Prostate gland (tissue), 2 donors: ENCODE results near the gene NDUFA1. TPM values are rescaled to one million over a fixed set of nuclear protein-coding genes. Genes with fewer than 3 reads are reported as not detected.
"Not testable (repeated sequence)": the region's sequence is repeated elsewhere in the genome, so short reads cannot be mapped to it uniquely, and the experiment has no call there.

Experiments
- DNase-seq: peaks from one replicate; pipeline ENCODE4 v3.0.0-alpha.2; 2019; ENCODE audit warnings: low spot score
- H3K27ac ChIP-seq, 2 donors: fragments of 200-600 bp; sonication (generic); 2 replicates each; pipeline ENCODE4 v1.5.1; 2017 to 2019
- H3K27me3 ChIP-seq: fragments of 200-600 bp; sonication (generic); replicated peaks from 2 replicates; pipeline ENCODE4 v1.5.1; 2019; ENCODE audit not compliant: insufficient read depth
- H3K36me3 ChIP-seq, 2 donors: fragments of 200-600 bp; sonication (generic); 1 replicate in 1 of 2; 2 replicates in 1 of 2; pipeline versions ENCODE4 v1.5.1 to v1.8.1; 2017 to 2019
- H3K4me1 ChIP-seq: fragments of 200-600 bp; sonication (generic); replicated peaks from 2 replicates; pipeline ENCODE4 v1.5.1; 2019
- H3K4me3 ChIP-seq, 2 donors: fragments of 200-600 bp; sonication (generic); 2 replicates each; pipeline ENCODE4 v1.5.1; 2017 to 2019
- H3K9me3 ChIP-seq: fragments of 200-600 bp; sonication (generic); 2 replicates; pipeline ENCODE4 v1.5.1; 2017
- CTCF ChIP-seq, 4 experiments: fragments of 200-600 bp in 2 of 4; fragments of 450-650 bp in 2 of 4; sonication (generic) in 2 of 4; IDR thresholded peaks; 1 replicate in 3 of 4; 2 replicates in 1 of 4; pipeline ENCODE4 v1.5.1; 2016 to 2019; ENCODE audit warnings: antibody characterized with exemption in 4 of 4, mild to moderate bottlenecking in 2 of 4, moderate library complexity in 2 of 4
- POLR2A ChIP-seq: fragments of 450-650 bp; IDR thresholded peaks from one replicate; pipeline ENCODE4 v1.6.1; 2016; ENCODE audit warnings: antibody characterized with exemption, mild to moderate bottlenecking
- POLR2AphosphoS5 ChIP-seq: sonication (generic); formaldehyde crosslinking; IDR thresholded peaks from one replicate; pipeline ENCODE4 v1.6.1; 2017; ENCODE audit warnings: antibody characterized with exemption
- WGBS: methylation state at CpG from one replicate; pipeline ENCODE4 v1.1.5; 2018; 5-methylcytosine and 5-hydroxymethylcytosine counted together
- intact Hi-C: fragments of 100-400 bp; cut with DNase I; formaldehyde crosslinking; loops from one replicate; pipeline ENCODE4 v1.14.2; 2022
- total RNA-seq, 2 donors: library from RNA; depleted of rRNA; stranded (reverse); fragments of >200 nt; gene quantifications; one replicate each; pipeline ENCODE4 v1.1.0, GENCODE V29; 2016

The NDUFA1 gene
- total RNA-seq, 2 donors from 2014 or later, result 54.6 to 96.5 TPM

GRCh38 chrX:119878740-119879139 is 7.1 kb downstream of the NDUFA1 start:
- 60% methylated on average over 2 of the region's 2 CpGs for WGBS
- Histone ChIP-seq H3K36me3 (no peaks in the 10 kb centered on the region), H3K27ac (no peak overlapping the region), H3K27me3 (no peaks in the 10 kb centered on the region), H3K4me1 (no peaks in the 10 kb centered on the region), H3K9me3 (no peaks in the 10 kb centered on the region), H3K4me3 (no peak overlapping the region)
- DNase-seq, result no peak
- TF ChIP-seq CTCF (IDR thresholded peaks at IDR 0.05) (no peak), POLR2A (no peak), POLR2AphosphoS5 (no peak)
- intact Hi-C loops, result loop anchor here (10.0 kb wide), 1 partner anchor 274 kb away; the partner anchor contains the start of gene NKRF

- DNase-seq, result no peak
- no peaks in the 10 kb centered on the region for H3K9me3 ChIP-seq
- H3K4me3 ChIP-seq, result no peak overlapping the region
- 85% methylated on average over 4 of the region's 5 CpGs for WGBS
- TF ChIP-seq CTCF (IDR thresholded peaks at IDR 0.05) (no peak), POLR2A (no peak), POLR2AphosphoS5 (no peak)
- no peaks in the 10 kb centered on the region for H3K4me1 ChIP-seq
- intact Hi-C loops, result no loop called here
- no peak overlapping the region for H3K27ac ChIP-seq
- H3K27me3 ChIP-seq, result no peaks in the 10 kb centered on the region
- no peaks in the 10 kb centered on the region for H3K36me3 ChIP-seq
Observed at GRCh38 chrX:119880076-119880475, 8.4 kb downstream of the NDUFA1 start.

GRCh38 chrX:119880552-119881437 is 9.2 kb downstream of the NDUFA1 start:
- no peak overlapping the region for H3K27ac ChIP-seq
- 52% methylated on average over 11 of the region's 11 CpGs for WGBS
- DNase-seq, result peak; percentile 4
- no peaks in the 10 kb centered on the region for H3K9me3 ChIP-seq
- H3K4me3 ChIP-seq, result no peak overlapping the region
- H3K4me1 ChIP-seq, result no peaks in the 10 kb centered on the region
- intact Hi-C loops, result no loop called here
- H3K27me3 ChIP-seq, result no peaks in the 10 kb centered on the region
- no peaks in the 10 kb centered on the region for H3K36me3 ChIP-seq
- no peak for TF ChIP-seq POLR2A
- peak in 2 of 4 experiments; percentile 31 to 47 for TF ChIP-seq CTCF (IDR thresholded peaks at IDR 0.05)
- no peak for TF ChIP-seq POLR2AphosphoS5

GRCh38 chrX:119885554-119886428 is 14.2 kb downstream of the NDUFA1 start:
- no peak overlapping the region for H3K27ac ChIP-seq
- WGBS, result 87% methylated on average over 11 of the region's 11 CpGs
- no peak overlapping the region for H3K4me3 ChIP-seq
- TF ChIP-seq POLR2AphosphoS5 (no peak), POLR2A (no peak)
- intact Hi-C loops, result no loop called here
- no peaks in the 10 kb centered on the region for H3K27me3 ChIP-seq
- no peaks in the 10 kb centered on the region for H3K36me3 ChIP-seq
- no peaks in the 10 kb centered on the region for H3K4me1 ChIP-seq
- DNase-seq, result no peak
- no peaks in the 10 kb centered on the region for H3K9me3 ChIP-seq

GRCh38 chrX:119887721-119888425 is 16.2 kb downstream of the NDUFA1 start:
- DNase-seq, result peak; percentile 4
- Histone ChIP-seq H3K4me3 (no peak overlapping the region), H3K9me3 (no peaks in the 10 kb centered on the region)

GRCh38 chrX:119890626-119891025 is 19.0 kb downstream of the NDUFA1 start:
- intact Hi-C loops, H3K4me1 ChIP-seq, DNase-seq, H3K36me3 ChIP-seq, H3K27me3 ChIP-seq, H3K9me3 ChIP-seq, H3K4me3 ChIP-seq, H3K27ac ChIP-seq: not testable (repeated sequence)
- 87% methylated on average over 3 of the region's 36 CpGs for WGBS

More at GRCh38 chrX:119887721-119888425, 16.2 kb downstream of the NDUFA1 start:
- Histone ChIP-seq H3K27ac (no peak overlapping the region), H3K36me3 (no peaks in the 10 kb centered on the region), H3K27me3 (no peaks in the 10 kb centered on the region), H3K4me1 (no peaks in the 10 kb centered on the region)
- TF ChIP-seq POLR2AphosphoS5, result no peak
- no peak for TF ChIP-seq POLR2A
- no peak for TF ChIP-seq CTCF (IDR thresholded peaks at IDR 0.05)
- intact Hi-C loops, result no loop called here
- WGBS, result 27% methylated on average over 7 of the region's 40 CpGs
